Measurements from ENCODE around the gene ASIP. TPM values are rescaled to one million over a fixed set of nuclear protein-coding genes. Genes with fewer than 3 reads are reported as not detected.

Gene ASIP
- total RNA-seq, 1 donor from 2014 or later: not detected

GRCh38 chr20:34310481-34311117 is 69.4 kb downstream of the ASIP start:
- H3K4me3 ChIP-seq: no peak overlapping the region
- H3K36me3 ChIP-seq: no peaks in the 10 kb centered on the region
- H3K9me3 ChIP-seq: no peaks in the 10 kb centered on the region
- intact Hi-C loops (cut with DNase I): loop anchor here (10.0 kb wide), 2 partner anchors 214 to 464 kb away; no protein-coding TSS in a partner anchor
- DNase-seq (ENCODE audit: extremely low spot score in 2 of 2): no peak
- H3K27ac ChIP-seq: no peak overlapping the region
- peaks cover 17% of the 10 kb centered on the region for H3K4me1 ChIP-seq
- H3K27me3 ChIP-seq: no peaks in the 10 kb centered on the region
- TF ChIP-seq POLR2AphosphoS5 (IDR thresholded peaks at IDR 0.05; ENCODE audit: insufficient read depth in 1 of 2, low read depth in 1 of 2): no peak
- TF ChIP-seq POLR2A (IDR thresholded peaks at IDR 0.05): no peak
- TF ChIP-seq, protein P1, sequence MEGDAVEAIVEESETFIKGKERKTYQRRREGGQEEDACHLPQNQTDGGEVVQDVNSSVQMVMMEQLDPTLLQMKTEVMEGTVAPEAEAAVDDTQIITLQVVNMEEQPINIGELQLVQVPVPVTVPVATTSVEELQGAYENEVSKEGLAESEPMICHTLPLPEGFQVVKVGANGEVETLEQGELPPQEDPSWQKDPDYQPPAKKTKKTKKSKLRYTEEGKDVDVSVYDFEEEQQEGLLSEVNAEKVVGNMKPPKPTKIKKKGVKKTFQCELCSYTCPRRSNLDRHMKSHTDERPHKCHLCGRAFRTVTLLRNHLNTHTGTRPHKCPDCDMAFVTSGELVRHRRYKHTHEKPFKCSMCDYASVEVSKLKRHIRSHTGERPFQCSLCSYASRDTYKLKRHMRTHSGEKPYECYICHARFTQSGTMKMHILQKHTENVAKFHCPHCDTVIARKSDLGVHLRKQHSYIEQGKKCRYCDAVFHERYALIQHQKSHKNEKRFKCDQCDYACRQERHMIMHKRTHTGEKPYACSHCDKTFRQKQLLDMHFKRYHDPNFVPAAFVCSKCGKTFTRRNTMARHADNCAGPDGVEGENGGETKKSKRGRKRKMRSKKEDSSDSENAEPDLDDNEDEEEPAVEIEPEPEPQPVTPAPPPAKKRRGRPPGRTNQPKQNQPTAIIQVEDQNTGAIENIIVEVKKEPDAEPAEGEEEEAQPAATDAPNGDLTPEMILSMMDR (IDR thresholded peaks at IDR 0.05): no peak

DNA sequence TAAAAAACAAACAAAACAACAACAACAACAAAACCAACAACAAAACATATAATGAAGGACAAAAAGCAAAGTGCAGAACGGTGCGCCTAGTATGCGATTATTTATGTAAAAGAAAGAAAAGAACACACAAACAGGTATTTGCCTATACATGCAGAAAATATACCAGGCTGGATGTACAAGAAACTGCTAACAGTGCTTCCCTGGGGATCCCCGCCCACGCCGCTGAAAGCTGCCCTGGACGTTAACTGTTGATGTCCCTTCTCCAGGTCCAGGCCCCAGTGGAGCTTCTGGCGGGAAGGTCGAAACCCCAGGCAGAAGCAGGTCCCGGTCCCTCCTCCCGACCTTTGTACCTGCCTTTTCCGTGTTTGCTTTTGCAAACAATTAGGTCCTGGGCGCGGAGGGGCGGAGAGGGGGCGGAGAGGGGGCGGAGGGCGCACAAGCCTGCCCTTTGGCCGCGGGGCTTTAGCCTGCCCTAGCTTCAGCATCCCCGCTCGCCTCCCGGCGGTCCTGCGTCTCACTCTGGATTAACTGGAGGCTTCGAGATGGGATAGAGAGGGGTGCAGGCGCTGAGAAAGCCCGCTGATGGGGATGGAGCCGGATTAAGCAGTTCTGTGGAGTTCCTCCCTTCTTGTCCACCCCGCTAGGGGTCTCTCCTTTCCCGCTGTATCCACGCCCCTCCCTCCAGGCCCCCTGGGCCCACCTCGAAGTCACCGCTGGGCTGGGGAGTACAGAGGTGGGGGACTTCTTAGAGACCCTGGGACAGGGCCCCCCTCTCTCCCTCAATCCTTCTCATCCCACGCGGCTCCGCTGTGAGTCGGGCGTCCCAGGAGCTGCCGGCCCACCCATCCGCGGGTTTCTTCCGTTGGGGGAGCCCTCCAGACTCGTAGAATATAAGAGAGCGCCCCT is 70.1 kb downstream of the ASIP start:
- Histone ChIP-seq H3K27ac (no peak overlapping the region), H3K4me1 (peaks cover 17% of the 10 kb centered on the region), H3K36me3 (no peaks in the 10 kb centered on the region), H3K4me3 (peak overlapping the region; percentile 9 to 26), H3K27me3 (no peaks in the 10 kb centered on the region), H3K9me3 (no peaks in the 10 kb centered on the region)
- TF ChIP-seq POLR2A (IDR thresholded peaks at IDR 0.05) (no peak), POLR2AphosphoS5 (IDR thresholded peaks at IDR 0.05; ENCODE audit: insufficient read depth in 1 of 2, low read depth in 1 of 2) (no peak)
- TF ChIP-seq, protein P1 (IDR thresholded peaks at IDR 0.05): no peak
- intact Hi-C loops (cut with DNase I): loop anchor here (10.0 kb wide), 2 partner anchors 213 to 463 kb away; no protein-coding TSS in a partner anchor
- no peak for DNase-seq (ENCODE audit: extremely low spot score in 2 of 2)

DNA sequence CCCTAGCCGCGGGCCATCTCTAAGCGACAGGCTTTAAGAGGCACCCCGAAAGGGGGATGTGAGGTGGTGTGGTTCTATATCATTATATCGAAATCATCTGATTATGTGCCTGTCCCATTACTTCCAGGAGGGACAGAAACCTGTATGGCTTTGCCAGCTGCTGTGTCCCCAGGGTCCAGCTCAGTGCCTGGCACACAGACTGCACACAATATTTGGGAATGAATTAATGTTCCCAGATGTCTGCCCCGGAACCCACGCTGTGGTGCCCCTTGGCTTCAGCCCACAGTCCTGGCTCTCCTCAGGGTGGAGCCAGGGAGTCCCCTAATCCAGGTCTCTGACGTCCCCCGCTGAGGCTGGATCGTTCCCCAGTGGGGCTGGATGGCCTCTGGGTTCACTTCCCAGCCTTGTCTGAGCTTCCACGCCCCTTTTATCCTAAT is 70.8 kb downstream of the ASIP start:
- no peak for TF ChIP-seq POLR2A (IDR thresholded peaks at IDR 0.05)
- TF ChIP-seq POLR2AphosphoS5 (IDR thresholded peaks at IDR 0.05; ENCODE audit: insufficient read depth in 1 of 2, low read depth in 1 of 2): no peak
- TF ChIP-seq, protein P1 (IDR thresholded peaks at IDR 0.05): no peak
- no peaks in the 10 kb centered on the region for H3K9me3 ChIP-seq
- H3K4me3 ChIP-seq: peak overlapping the region in 1 of 2 donors; percentile 26
- intact Hi-C loops (cut with DNase I): loop anchor here (10.0 kb wide), 2 partner anchors 213 to 463 kb away; no protein-coding TSS in a partner anchor
- no peak overlapping the region for H3K27ac ChIP-seq
- DNase-seq (ENCODE audit: extremely low spot score in 2 of 2): no peak
- H3K4me1 ChIP-seq: peaks cover 17% of the 10 kb centered on the region
- no peaks in the 10 kb centered on the region for H3K36me3 ChIP-seq
- no peaks in the 10 kb centered on the region for H3K27me3 ChIP-seq

GRCh38 chr20:34312544-34313217 is 71.5 kb downstream of the ASIP start:
- no peak for TF ChIP-seq POLR2A (IDR thresholded peaks at IDR 0.05)
- peak in 1 of 2 donors; percentile 54 for TF ChIP-seq POLR2AphosphoS5 (IDR thresholded peaks at IDR 0.05; ENCODE audit: insufficient read depth in 1 of 2, low read depth in 1 of 2)
- TF ChIP-seq, protein P1 (IDR thresholded peaks at IDR 0.05): peak; percentile 98 to 99 (median 99)
- Histone ChIP-seq H3K27ac (no peak overlapping the region), H3K4me1 (peaks cover 17% of the 10 kb centered on the region), H3K27me3 (no peaks in the 10 kb centered on the region), H3K4me3 (peak overlapping the region; percentile 20 to 26), H3K36me3 (no peaks in the 10 kb centered on the region), H3K9me3 (no peaks in the 10 kb centered on the region)
- no peak for DNase-seq (ENCODE audit: extremely low spot score in 2 of 2)
- intact Hi-C loops (cut with DNase I): loop anchor here (10.0 kb wide), 2 partner anchors 212 to 462 kb away; no protein-coding TSS in a partner anchor
